H9 (cell line): Measurements from ENCODE around the gene C4orf46. TPM values are rescaled to one million over a fixed set of nuclear protein-coding genes. Genes with fewer than 3 reads are reported as not detected.
"Not testable (repeated sequence)": the region's sequence is repeated elsewhere in the genome, so short reads cannot be mapped to it uniquely, and the experiment has no call there.

Experiments used
- DNase-seq: peaks from one replicate; pipeline ENCODE4 v3.0.0-alpha.2; 2017
- H2AFZ ChIP-seq: one replicate; pipeline ENCODE4 v1.6.1; 2013; ENCODE audit warnings: mild to moderate bottlenecking, low read length, control low read depth, moderate library complexity
- H2AK5ac ChIP-seq: 2 replicates; pipeline ENCODE4 v1.6.1; 2013; ENCODE audit warnings: low read length, control low read depth, mixed read lengths; ENCODE audit not compliant: insufficient read length
- H2BK120ac ChIP-seq: one replicate; pipeline ENCODE4 v1.6.1; 2013; ENCODE audit warnings: low read depth, mild to moderate bottlenecking, low read length, control low read depth, inconsistent platforms; ENCODE audit not compliant: poor library complexity, severe bottlenecking
- H2BK12ac ChIP-seq: 2 replicates; pipeline ENCODE4 v1.6.1; 2013; ENCODE audit warnings: low read length, control low read depth, mixed read lengths, low read depth; ENCODE audit not compliant: insufficient read length
- H2BK15ac ChIP-seq: 2 replicates; pipeline ENCODE4 v1.6.1; 2013; ENCODE audit warnings: low read depth, low read length, control low read depth
- H2BK20ac ChIP-seq: one replicate; pipeline ENCODE4 v1.6.1; 2013; ENCODE audit warnings: low read depth, mild to moderate bottlenecking, low read length, control low read depth, inconsistent platforms; ENCODE audit not compliant: poor library complexity, severe bottlenecking
- H2BK5ac ChIP-seq: 2 replicates; pipeline ENCODE4 v1.6.1; 2013; ENCODE audit warnings: low read length, control low read depth, mixed read lengths; ENCODE audit not compliant: insufficient read length
- H3K14ac ChIP-seq: 2 replicates; pipeline ENCODE4 v1.6.1; 2013; ENCODE audit warnings: low read length, control low read depth; ENCODE audit not compliant: insufficient read depth
- H3K18ac ChIP-seq: 2 replicates; pipeline ENCODE4 v1.6.1; 2013; ENCODE audit warnings: low read depth, mild to moderate bottlenecking, mixed read lengths, low read length, control low read depth; ENCODE audit not compliant: insufficient read length
- H3K23ac ChIP-seq: 2 replicates; pipeline ENCODE4 v1.6.1; 2013; ENCODE audit warnings: low read length, control low read depth, mixed read lengths, low read depth; ENCODE audit not compliant: insufficient read length
- H3K23me2 ChIP-seq: 2 replicates; pipeline ENCODE4 v1.6.1; 2013; ENCODE audit warnings: low read depth, mild to moderate bottlenecking, mixed read lengths, low read length, control low read depth; ENCODE audit not compliant: insufficient read length, poor library complexity, severe bottlenecking
- H3K27ac ChIP-seq: 2 replicates; pipeline ENCODE4 v1.5.1; 2013; ENCODE audit warnings: low read length, control low read depth, mixed read lengths, low read depth; ENCODE audit not compliant: insufficient read length
- H3K27me3 ChIP-seq: 2 replicates; pipeline ENCODE4 v1.6.1; 2013; ENCODE audit warnings: low read length, control low read depth, inconsistent platforms; ENCODE audit not compliant: insufficient read depth
- H3K4ac ChIP-seq: 2 replicates; pipeline ENCODE4 v1.6.1; 2013; ENCODE audit warnings: low read depth, mild to moderate bottlenecking, control low read depth, inconsistent platforms, low read length, moderate library complexity
- H3K4me1 ChIP-seq: 2 replicates; pipeline ENCODE4 v1.6.1; 2013; ENCODE audit warnings: low read length, control low read depth, inconsistent platforms; ENCODE audit not compliant: insufficient read depth
- H3K4me2 ChIP-seq: 2 replicates; pipeline ENCODE4 v1.6.1; 2013; ENCODE audit warnings: low read length, control low read depth, mixed read lengths; ENCODE audit not compliant: insufficient read length, insufficient read depth
- H3K56ac ChIP-seq: 2 replicates; pipeline ENCODE4 v1.6.1; 2013; ENCODE audit warnings: low read depth, mild to moderate bottlenecking, mixed read lengths, low read length, control low read depth; ENCODE audit not compliant: insufficient read length
- H3K79me1 ChIP-seq: 2 replicates; pipeline ENCODE4 v1.6.1; 2013; ENCODE audit warnings: low read depth, mild to moderate bottlenecking, moderate library complexity, low read length, control low read depth, inconsistent platforms; ENCODE audit not compliant: insufficient read depth, poor library complexity, severe bottlenecking
- H3K79me2 ChIP-seq: 2 replicates; pipeline ENCODE4 v1.6.1; 2013; ENCODE audit warnings: low read length, control low read depth, inconsistent platforms; ENCODE audit not compliant: insufficient read depth
- H3K9ac ChIP-seq: 2 replicates; pipeline ENCODE4 v1.6.1; 2013; ENCODE audit warnings: low read length, control low read depth, mixed read lengths; ENCODE audit not compliant: insufficient read length; ENCODE audit errors: extremely low read depth
- H3K9me3 ChIP-seq: one replicate; pipeline ENCODE4 v1.6.1; 2013; ENCODE audit warnings: low read depth, low read length, inconsistent platforms; ENCODE audit not compliant: control insufficient read depth
- H3T11ph ChIP-seq: one replicate; pipeline ENCODE4 v1.6.1; 2013; ENCODE audit warnings: mild to moderate bottlenecking, low read length, control low read depth, inconsistent platforms
- H4K20me1 ChIP-seq: one replicate; pipeline ENCODE4 v1.6.1; 2013; ENCODE audit not compliant: control insufficient read depth, insufficient read length, insufficient read depth
- H4K5ac ChIP-seq: 2 replicates; pipeline ENCODE4 v1.6.1; 2013; ENCODE audit warnings: low read depth, mild to moderate bottlenecking, mixed read lengths, low read length, control low read depth; ENCODE audit not compliant: insufficient read length
- H4K8ac ChIP-seq: replicated peaks from 2 replicates; pipeline ENCODE4 v1.6.1; 2013; ENCODE audit warnings: low read length, control low read depth, mixed read lengths, low read depth; ENCODE audit not compliant: insufficient read length
- H4K91ac ChIP-seq: 2 replicates; pipeline ENCODE4 v1.6.1; 2013; ENCODE audit warnings: low read depth, mild to moderate bottlenecking, moderate library complexity, mixed read lengths, low read length, control low read depth; ENCODE audit not compliant: insufficient read length
- H3K27ac Mint-ChIP-seq, 3 experiments: 2 replicates in 2 of 3; 3 replicates in 1 of 3; pipeline ENCODE4 v1.8.0; 2020 to 2021; ENCODE audit warnings: mixed read lengths in 3 of 3, mild to moderate bottlenecking in 1 of 3, moderate library complexity in 1 of 3
- H3K27me3 Mint-ChIP-seq: 2 replicates; pipeline ENCODE4 v1.8.0; 2021; ENCODE audit warnings: low read depth, mild to moderate bottlenecking, moderate library complexity, mixed read lengths
- H3K36me3 Mint-ChIP-seq, 3 experiments: 2 replicates in 2 of 3; 3 replicates in 1 of 3; pipeline ENCODE4 v1.8.0; 2020 to 2021; ENCODE audit warnings: low read depth in 3 of 3, mixed read lengths in 3 of 3; ENCODE audit not compliant: insufficient read depth in 1 of 3
- H3K4me1 Mint-ChIP-seq, 2 experiments: 2 replicates each; pipeline ENCODE4 v1.8.0; 2020; ENCODE audit warnings: mixed read lengths in 2 of 2
- H3K4me3 Mint-ChIP-seq, 2 experiments: 2 replicates in 1 of 2; 3 replicates in 1 of 2; pipeline ENCODE4 v1.8.0; 2020 to 2021; ENCODE audit warnings: mild to moderate bottlenecking in 2 of 2, mixed read lengths in 2 of 2, moderate library complexity in 1 of 2
- H3K9me3 Mint-ChIP-seq, 2 experiments: 2 replicates in 1 of 2; 3 replicates in 1 of 2; pipeline ENCODE4 v1.8.0; 2020; ENCODE audit warnings: mild to moderate bottlenecking in 2 of 2, mixed read lengths in 2 of 2, moderate library complexity in 1 of 2
- WGBS: extraction: QIAGEN DNeasy Blood & Tissue Kit; methylation state at CpG from one replicate; pipeline ENCODE4 v1.1.7; 2013; ENCODE audit warnings: missing lambda C conversion rate, low lambda C conversion rate, mixed read lengths; ENCODE audit not compliant: insufficient read length; ENCODE audit errors: extremely low coverage; 5-methylcytosine and 5-hydroxymethylcytosine counted together
- total RNA-seq: library from RNA; stranded (reverse); gene quantifications from 2 replicates; pipeline ENCODE4 v1.2.1, GENCODE V29; 2021
- TF ChIP-seq, protein P1 (sequence below): fragments of 200-600 bp; sonication (generic); conservative IDR thresholded peaks from 3 replicates; pipeline ENCODE4 v1.8.0; 2021; ENCODE audit warnings: antibody characterized with exemption, mild to moderate bottlenecking

The C4orf46 gene
- total RNA-seq, 1 experiment from 2014 or later: 19.6 TPM

DNA sequence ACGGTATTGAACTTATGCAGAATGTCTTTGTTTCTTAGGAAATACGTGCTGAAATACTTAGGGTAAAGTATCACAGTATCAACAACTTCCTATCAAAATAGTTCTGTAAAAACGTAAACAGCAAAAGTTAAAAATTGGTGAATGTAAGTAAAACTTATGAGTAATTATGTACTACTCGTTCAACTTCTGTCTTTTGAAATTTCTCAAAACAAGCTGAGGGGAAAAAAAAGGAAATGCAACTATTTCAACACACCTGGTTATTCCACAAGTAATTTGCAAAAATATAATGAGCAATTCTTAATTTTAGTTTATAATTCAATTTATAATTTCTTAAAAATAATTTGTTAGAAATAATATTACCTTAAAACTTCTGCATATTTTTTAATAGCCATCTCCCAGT, 43.2 kb upstream of the C4orf46 start:
- no CpG with 5 or more reads among the region's 4 CpGs for WGBS
- Histone ChIP-seq H3K56ac (no peak overlapping the region), H4K5ac (no peak overlapping the region), H3K18ac (no peak overlapping the region), H2BK12ac (no peak overlapping the region), H2BK15ac (no peak overlapping the region), H4K20me1 (no peaks in the 10 kb centered on the region), H2BK5ac (no peak overlapping the region), H3K79me1 (peaks cover 2% of the 10 kb centered on the region), H3K14ac (no peak overlapping the region), H3K4me2 (no peak overlapping the region), H4K8ac (no peak overlapping the region), H2BK120ac (no peak overlapping the region), H3K27me3 (no peaks in the 10 kb centered on the region), H3K4me1 (no peaks in the 10 kb centered on the region), H3K27ac (no peak overlapping the region), H3K9me3 (no peaks in the 10 kb centered on the region), H3K23ac (no peak overlapping the region), H3K23me2 (no peaks in the 10 kb centered on the region), H2BK20ac (no peak overlapping the region), H3T11ph (no peak overlapping the region), H2AK5ac (no peak overlapping the region), H3K79me2 (0 out of 2 replicates have a peak, but pooled peaks cover 1% of the 10 kb centered on the region), H3K9ac (no peak overlapping the region), H3K4ac (no peak overlapping the region), H2AFZ (no peak overlapping the region), H4K91ac (no peak overlapping the region)
- Mint-ChIP-seq H3K36me3 (peaks cover 53 to 91% (median 89%) of the 10 kb centered on the region in 3 experiments), H3K27me3 (no peaks in the 10 kb centered on the region), H3K9me3 (no peaks in the 10 kb centered on the region), H3K4me1 (no peaks in the 10 kb centered on the region), H3K27ac (no peak overlapping the region), H3K4me3 (no peak overlapping the region)
- TF ChIP-seq, protein P1, sequence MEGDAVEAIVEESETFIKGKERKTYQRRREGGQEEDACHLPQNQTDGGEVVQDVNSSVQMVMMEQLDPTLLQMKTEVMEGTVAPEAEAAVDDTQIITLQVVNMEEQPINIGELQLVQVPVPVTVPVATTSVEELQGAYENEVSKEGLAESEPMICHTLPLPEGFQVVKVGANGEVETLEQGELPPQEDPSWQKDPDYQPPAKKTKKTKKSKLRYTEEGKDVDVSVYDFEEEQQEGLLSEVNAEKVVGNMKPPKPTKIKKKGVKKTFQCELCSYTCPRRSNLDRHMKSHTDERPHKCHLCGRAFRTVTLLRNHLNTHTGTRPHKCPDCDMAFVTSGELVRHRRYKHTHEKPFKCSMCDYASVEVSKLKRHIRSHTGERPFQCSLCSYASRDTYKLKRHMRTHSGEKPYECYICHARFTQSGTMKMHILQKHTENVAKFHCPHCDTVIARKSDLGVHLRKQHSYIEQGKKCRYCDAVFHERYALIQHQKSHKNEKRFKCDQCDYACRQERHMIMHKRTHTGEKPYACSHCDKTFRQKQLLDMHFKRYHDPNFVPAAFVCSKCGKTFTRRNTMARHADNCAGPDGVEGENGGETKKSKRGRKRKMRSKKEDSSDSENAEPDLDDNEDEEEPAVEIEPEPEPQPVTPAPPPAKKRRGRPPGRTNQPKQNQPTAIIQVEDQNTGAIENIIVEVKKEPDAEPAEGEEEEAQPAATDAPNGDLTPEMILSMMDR: no peak
- DNase-seq: no peak

DNA sequence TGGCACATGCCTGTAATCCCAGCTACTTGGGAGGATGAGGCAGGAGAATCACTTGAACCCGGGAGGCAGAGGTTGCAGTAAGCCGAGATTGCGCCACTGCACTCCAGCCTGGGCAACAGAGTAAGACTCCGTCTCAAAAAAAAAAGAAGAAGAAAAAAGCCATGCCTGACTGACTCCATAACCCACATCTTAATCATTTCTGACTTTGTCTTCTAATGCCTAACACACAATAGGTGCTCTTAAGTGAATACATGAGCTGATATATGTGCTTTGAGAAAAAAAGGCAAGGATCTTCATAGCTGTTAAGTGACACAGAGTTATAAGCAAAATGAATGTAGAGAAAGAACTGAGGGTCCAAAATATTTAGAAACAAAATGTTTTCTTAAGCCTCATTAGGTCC, 40.9 kb upstream of the C4orf46 start:
- not testable (repeated sequence) for H2BK5ac ChIP-seq

More for the DNA sequence above, 40.9 kb upstream of the C4orf46 start:
- H4K8ac ChIP-seq, H2AFZ ChIP-seq, H3K27ac Mint-ChIP-seq, H4K5ac ChIP-seq, H3K79me2 ChIP-seq, H4K91ac ChIP-seq, H3K9me3 ChIP-seq, H3K27me3 Mint-ChIP-seq, DNase-seq, H3T11ph ChIP-seq, H3K4ac ChIP-seq, H3K9ac ChIP-seq, H2BK120ac ChIP-seq, H2BK12ac ChIP-seq, H2BK15ac ChIP-seq, H4K20me1 ChIP-seq, H3K4me3 Mint-ChIP-seq, H2BK20ac ChIP-seq, H3K23ac ChIP-seq, H3K27ac ChIP-seq, H3K4me1 Mint-ChIP-seq, H3K9me3 Mint-ChIP-seq, H3K14ac ChIP-seq, H3K79me1 ChIP-seq, H3K4me2 ChIP-seq, H3K27me3 ChIP-seq, H3K18ac ChIP-seq, H2AK5ac ChIP-seq, H3K23me2 ChIP-seq, H3K4me1 ChIP-seq, H3K56ac ChIP-seq: not testable (repeated sequence)
- no CpG with 5 or more reads among the region's 4 CpGs for WGBS
- peaks cover 39 to 82% (median 81%) of the 10 kb centered on the region in 3 experiments; a peak in 6 of 7 replicates for H3K36me3 Mint-ChIP-seq
